ENCODE results near the gene UBE2I. TPM values are rescaled to one million over a fixed set of nuclear protein-coding genes. Genes with fewer than 3 reads are reported as not detected.

Gene UBE2I
- total RNA-seq, 1 experiment from 2014 or later: 198 TPM

DNA sequence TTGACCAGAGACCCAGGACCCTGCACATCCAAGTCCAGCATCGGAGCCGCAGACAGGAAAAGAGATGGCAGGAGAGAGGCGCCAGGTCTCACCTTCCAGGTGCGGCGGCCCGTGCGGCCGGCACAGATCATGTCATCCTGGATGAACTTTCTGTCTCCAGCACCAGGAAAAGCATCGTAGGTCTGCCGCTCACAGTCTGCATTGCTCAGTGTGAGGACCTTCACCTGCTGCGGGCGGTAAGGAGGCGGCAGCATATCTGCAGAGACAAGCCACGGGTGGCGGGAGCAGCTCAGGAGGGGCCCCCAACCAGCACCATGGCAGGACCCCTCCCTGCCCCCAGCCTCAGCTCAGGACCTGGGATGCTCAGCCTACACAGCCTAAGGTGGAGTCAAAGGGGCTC is 35.6 kb upstream of the UBE2I start:
- Histone ChIP-seq H3K27ac (ENCODE audit: low read length) (no peak overlapping the region), H3K36me3 (ENCODE audit: control insufficient read depth, insufficient read depth, low read length) (no peaks in the 10 kb centered on the region), H3K4me3 (ENCODE audit: low read depth in 2 of 2, low read length in 2 of 2) (no peak overlapping the region), H3K4me1 (ENCODE audit: control insufficient read depth, insufficient read depth, low read length) (peaks cover 7% of the 10 kb centered on the region), H3K9me3 (ENCODE audit: control insufficient read depth, insufficient read depth, low read depth, low read length) (no peaks in the 10 kb centered on the region), H3K27me3 (ENCODE audit: control insufficient read depth, insufficient read depth, low read length) (no peaks in the 10 kb centered on the region)
- CTCF ChIA-PET: no interaction called here
- ATAC-seq (no peak), DNase-seq (ENCODE audit: low read depth, low spot score) (no peak)
- intact Hi-C loops (cut with micrococcal nuclease; ENCODE audit: unreplicated experiment): no loop called here
- TF ChIP-seq, protein P1, sequence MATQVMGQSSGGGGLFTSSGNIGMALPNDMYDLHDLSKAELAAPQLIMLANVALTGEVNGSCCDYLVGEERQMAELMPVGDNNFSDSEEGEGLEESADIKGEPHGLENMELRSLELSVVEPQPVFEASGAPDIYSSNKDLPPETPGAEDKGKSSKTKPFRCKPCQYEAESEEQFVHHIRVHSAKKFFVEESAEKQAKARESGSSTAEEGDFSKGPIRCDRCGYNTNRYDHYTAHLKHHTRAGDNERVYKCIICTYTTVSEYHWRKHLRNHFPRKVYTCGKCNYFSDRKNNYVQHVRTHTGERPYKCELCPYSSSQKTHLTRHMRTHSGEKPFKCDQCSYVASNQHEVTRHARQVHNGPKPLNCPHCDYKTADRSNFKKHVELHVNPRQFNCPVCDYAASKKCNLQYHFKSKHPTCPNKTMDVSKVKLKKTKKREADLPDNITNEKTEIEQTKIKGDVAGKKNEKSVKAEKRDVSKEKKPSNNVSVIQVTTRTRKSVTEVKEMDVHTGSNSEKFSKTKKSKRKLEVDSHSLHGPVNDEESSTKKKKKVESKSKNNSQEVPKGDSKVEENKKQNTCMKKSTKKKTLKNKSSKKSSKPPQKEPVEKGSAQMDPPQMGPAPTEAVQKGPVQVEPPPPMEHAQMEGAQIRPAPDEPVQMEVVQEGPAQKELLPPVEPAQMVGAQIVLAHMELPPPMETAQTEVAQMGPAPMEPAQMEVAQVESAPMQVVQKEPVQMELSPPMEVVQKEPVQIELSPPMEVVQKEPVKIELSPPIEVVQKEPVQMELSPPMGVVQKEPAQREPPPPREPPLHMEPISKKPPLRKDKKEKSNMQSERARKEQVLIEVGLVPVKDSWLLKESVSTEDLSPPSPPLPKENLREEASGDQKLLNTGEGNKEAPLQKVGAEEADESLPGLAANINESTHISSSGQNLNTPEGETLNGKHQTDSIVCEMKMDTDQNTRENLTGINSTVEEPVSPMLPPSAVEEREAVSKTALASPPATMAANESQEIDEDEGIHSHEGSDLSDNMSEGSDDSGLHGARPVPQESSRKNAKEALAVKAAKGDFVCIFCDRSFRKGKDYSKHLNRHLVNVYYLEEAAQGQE (IDR thresholded peaks at IDR 0.05; ENCODE audit: insufficient read depth in 1 of 2, low read depth in 2 of 2, low read length in 1 of 2): no peak
- TF ChIP-seq, protein P2, sequence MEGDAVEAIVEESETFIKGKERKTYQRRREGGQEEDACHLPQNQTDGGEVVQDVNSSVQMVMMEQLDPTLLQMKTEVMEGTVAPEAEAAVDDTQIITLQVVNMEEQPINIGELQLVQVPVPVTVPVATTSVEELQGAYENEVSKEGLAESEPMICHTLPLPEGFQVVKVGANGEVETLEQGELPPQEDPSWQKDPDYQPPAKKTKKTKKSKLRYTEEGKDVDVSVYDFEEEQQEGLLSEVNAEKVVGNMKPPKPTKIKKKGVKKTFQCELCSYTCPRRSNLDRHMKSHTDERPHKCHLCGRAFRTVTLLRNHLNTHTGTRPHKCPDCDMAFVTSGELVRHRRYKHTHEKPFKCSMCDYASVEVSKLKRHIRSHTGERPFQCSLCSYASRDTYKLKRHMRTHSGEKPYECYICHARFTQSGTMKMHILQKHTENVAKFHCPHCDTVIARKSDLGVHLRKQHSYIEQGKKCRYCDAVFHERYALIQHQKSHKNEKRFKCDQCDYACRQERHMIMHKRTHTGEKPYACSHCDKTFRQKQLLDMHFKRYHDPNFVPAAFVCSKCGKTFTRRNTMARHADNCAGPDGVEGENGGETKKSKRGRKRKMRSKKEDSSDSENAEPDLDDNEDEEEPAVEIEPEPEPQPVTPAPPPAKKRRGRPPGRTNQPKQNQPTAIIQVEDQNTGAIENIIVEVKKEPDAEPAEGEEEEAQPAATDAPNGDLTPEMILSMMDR (IDR thresholded peaks at IDR 0.05): no peak
- no peak for TF ChIP-seq SIN3A (IDR thresholded peaks at IDR 0.05; ENCODE audit: borderline replicate concordance, insufficient read depth, low read depth, low read length)
- TF ChIP-seq TCF7L2 (IDR thresholded peaks at IDR 0.05; ENCODE audit: low read depth, low read length): no peak
- TF ChIP-seq POLR2AphosphoS5 (IDR thresholded peaks at IDR 0.05; ENCODE audit: low read depth, low read length): no peak
- POLR2A ChIA-PET: no interaction called here
- in situ Hi-C loops (cut with HindIII; ENCODE audit: low pct_unique_long_range_greater_than_20kb, low sequenced_read_pairs): no loop called here
- no TSS peak for BruUV-seq (replicated peaks)

DNA sequence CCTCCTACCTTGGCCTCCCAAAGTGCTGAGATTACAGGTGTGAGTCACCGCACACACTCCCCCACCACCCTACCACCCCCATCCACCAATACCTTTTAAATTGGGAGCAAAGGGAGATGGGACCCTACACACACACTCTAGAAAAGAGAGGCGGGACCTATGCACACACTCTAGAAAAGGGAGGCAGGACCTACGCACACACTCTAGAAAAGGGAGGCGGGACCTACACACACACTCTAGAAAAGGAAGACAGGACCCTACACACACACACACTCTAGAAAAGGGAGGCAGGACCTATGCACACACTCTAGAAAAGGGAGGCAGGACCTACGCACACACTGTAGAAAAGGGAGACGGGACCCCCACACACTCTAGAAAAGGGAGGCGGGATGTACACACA is 34.7 kb upstream of the UBE2I start:
- intact Hi-C loops (cut with micrococcal nuclease; ENCODE audit: unreplicated experiment): no loop called here
- in situ Hi-C loops (cut with HindIII; ENCODE audit: low pct_unique_long_range_greater_than_20kb, low sequenced_read_pairs): no loop called here
- Histone ChIP-seq H3K27me3 (ENCODE audit: control insufficient read depth, insufficient read depth, low read length) (no peaks in the 10 kb centered on the region), H3K4me3 (ENCODE audit: low read depth in 2 of 2, low read length in 2 of 2) (no peak overlapping the region), H3K4me1 (ENCODE audit: control insufficient read depth, insufficient read depth, low read length) (peaks cover 9% of the 10 kb centered on the region), H3K36me3 (ENCODE audit: control insufficient read depth, insufficient read depth, low read length) (no peaks in the 10 kb centered on the region), H3K9me3 (ENCODE audit: control insufficient read depth, insufficient read depth, low read depth, low read length) (no peaks in the 10 kb centered on the region), H3K27ac (ENCODE audit: low read length) (no peak overlapping the region)
- no peak for DNase-seq (ENCODE audit: low read depth, low spot score)
- ATAC-seq: no peak
- ChIA-PET CTCF (no interaction called here), POLR2A (no interaction called here)
- TF ChIP-seq, protein P2 (IDR thresholded peaks at IDR 0.05): no peak
- no peak for TF ChIP-seq POLR2AphosphoS5 (IDR thresholded peaks at IDR 0.05; ENCODE audit: low read depth, low read length)
- no peak for TF ChIP-seq SIN3A (IDR thresholded peaks at IDR 0.05; ENCODE audit: borderline replicate concordance, insufficient read depth, low read depth, low read length)
- no peak for TF ChIP-seq TCF7L2 (IDR thresholded peaks at IDR 0.05; ENCODE audit: low read depth, low read length)
- TF ChIP-seq, protein P1 (IDR thresholded peaks at IDR 0.05; ENCODE audit: insufficient read depth in 1 of 2, low read depth in 2 of 2, low read length in 1 of 2): no peak
- BruUV-seq (replicated peaks): no TSS peak
